GM19025 (cell line): ENCODE measurements around the gene SLC23A2.

Experiments used
- ATAC-seq: cut with Tn5 transposase; IDR thresholded peaks from one replicate; pipeline ENCODE4 v1.9.1; 2021; ENCODE audit warnings: mild to moderate bottlenecking, low read depth, moderate library complexity; ENCODE audit not compliant: unreplicated experiment

Gene SLC23A2

GRCh38 chr20:4805663-4806449, 195.5 kb downstream of the SLC23A2 start:
- no peak for ATAC-seq

GRCh38 chr20:4802527-4802926, 198.8 kb downstream of the SLC23A2 start:
- no peak for ATAC-seq
